Fibroblast of villous mesenchyme (primary cell): ENCODE results near the gene DHX35. TPM values are rescaled to one million over a fixed set of nuclear protein-coding genes. Genes with fewer than 3 reads are reported as not detected.

Source experiments
- DNase-seq: peaks from one replicate; pipeline ENCODE4 v3.0.0-alpha.2; 2010; ENCODE audit warnings: low read depth
- H3K4me3 ChIP-seq: 2 replicates; pipeline ENCODE4 v1.5.1; 2011; ENCODE audit warnings: low read depth, mild to moderate bottlenecking, low read length
- total RNA-seq: library from RNA; depleted of rRNA; stranded (reverse); fragments of >200 nt; gene quantifications from 2 replicates; pipeline ENCODE4 v1.2.3, GENCODE V29; 2012
- TF ChIP-seq, protein P1 (sequence below): IDR thresholded peaks from 2 replicates; pipeline ENCODE4 v1.5.1; 2012; ENCODE audit warnings: low read depth, mild to moderate bottlenecking, low read length; ENCODE audit not compliant: insufficient read depth

DHX35 gene
- total RNA-seq, 1 donor: 12.5 TPM

DNA sequence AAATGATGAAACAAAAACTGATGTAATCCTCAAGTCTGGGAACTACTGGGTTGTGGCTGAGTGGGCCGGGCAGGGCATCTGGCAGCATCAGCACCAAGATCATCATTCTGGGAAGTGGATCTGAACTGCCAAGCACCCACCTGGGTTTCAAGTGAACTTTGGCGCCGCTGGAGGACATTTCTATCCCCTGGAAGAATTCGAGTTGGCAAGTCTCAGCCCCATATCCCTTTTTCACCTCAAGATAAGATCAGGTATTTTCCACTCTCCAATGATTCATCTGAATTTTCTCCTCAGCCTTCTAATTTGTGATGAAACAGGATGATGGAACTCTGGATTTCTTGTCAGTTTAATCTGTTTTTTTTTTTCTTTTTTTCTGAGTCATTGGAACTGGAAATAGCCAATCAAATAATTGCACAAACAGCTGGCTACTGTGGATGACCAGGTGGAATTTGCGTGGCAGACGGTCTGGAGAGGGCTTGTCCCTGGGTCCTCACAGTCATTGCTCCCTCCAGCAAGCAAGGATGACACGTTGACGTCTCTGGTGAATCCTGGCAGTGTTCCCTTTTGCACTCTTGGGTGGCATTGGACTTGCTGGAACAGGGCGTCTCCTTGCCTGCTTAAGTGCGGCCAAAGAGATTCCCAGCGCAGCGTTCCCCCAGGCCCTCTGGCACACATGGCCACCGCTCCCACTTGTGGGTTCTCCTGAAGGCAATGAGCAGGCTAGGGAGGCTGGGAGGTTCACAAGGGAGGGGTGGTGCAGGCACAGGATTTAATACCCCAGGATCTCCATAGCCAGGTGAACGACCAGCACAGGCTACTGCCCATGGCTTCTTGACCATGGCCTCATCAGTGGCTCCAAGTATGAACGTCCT lies 80.4 kb downstream of the DHX35 start:
- no peak overlapping the region for H3K4me3 ChIP-seq
- DNase-seq: peak; percentile 25
- TF ChIP-seq, protein P1, sequence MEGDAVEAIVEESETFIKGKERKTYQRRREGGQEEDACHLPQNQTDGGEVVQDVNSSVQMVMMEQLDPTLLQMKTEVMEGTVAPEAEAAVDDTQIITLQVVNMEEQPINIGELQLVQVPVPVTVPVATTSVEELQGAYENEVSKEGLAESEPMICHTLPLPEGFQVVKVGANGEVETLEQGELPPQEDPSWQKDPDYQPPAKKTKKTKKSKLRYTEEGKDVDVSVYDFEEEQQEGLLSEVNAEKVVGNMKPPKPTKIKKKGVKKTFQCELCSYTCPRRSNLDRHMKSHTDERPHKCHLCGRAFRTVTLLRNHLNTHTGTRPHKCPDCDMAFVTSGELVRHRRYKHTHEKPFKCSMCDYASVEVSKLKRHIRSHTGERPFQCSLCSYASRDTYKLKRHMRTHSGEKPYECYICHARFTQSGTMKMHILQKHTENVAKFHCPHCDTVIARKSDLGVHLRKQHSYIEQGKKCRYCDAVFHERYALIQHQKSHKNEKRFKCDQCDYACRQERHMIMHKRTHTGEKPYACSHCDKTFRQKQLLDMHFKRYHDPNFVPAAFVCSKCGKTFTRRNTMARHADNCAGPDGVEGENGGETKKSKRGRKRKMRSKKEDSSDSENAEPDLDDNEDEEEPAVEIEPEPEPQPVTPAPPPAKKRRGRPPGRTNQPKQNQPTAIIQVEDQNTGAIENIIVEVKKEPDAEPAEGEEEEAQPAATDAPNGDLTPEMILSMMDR: no peak

DNA sequence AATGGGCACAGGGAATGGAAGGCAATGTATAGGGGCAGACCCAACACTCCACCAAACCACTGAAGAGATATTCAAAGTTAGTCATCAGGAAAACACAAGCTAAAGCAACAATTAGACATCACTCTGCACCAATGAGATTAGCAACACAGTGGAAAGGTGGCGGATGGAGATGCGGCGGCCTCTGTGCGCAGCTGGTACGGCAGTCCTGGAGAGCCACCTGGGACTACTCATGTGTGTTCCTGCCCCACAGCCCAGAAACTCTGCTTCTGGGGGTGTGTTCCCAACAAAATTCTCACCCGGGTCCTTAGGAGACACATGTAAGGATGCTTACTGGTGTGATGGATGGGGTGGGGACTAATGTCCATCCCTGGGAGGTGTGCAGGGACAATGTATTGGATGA lies 82.4 kb downstream of the DHX35 start:
- TF ChIP-seq, protein P1: no peak
- no peak for DNase-seq
- no peak overlapping the region for H3K4me3 ChIP-seq

GRCh38 chr20:39045676-39046075 lies 83.5 kb downstream of the DHX35 start:
- TF ChIP-seq, protein P1: no peak
- DNase-seq: no peak
- no peak overlapping the region for H3K4me3 ChIP-seq

GRCh38 chr20:39047417-39047985 lies 85.4 kb downstream of the DHX35 start:
- TF ChIP-seq, protein P1: no peak
- H3K4me3 ChIP-seq: no peak overlapping the region
- DNase-seq: no peak

GRCh38 chr20:39048000-39048696 lies 86.0 kb downstream of the DHX35 start:
- TF ChIP-seq, protein P1: peak; percentile 99
- DNase-seq: peak; percentile 75
- H3K4me3 ChIP-seq: no peak overlapping the region

DNA sequence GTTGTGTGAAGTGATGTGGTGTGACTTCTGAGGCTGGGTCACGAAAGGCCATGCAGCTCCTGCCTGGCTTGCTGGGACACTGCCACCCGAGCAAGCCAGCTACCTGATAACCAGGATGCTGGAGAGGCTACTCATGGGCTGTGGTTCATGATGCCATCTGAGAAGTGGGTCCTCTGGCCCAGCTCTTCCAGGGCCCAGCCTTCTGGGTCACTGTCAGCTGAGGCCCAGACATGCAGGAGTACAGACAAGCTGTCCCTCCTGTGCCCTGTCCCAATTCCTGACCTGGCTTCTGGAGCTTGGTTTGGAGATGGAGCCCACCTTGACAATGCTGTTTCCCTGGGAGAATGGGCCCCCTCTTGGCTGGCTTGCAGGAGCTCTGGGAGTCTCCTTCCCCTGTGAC lies 87.0 kb downstream of the DHX35 start:
- TF ChIP-seq, protein P1: no peak
- no peak for DNase-seq

More for the DNA sequence above, 87.0 kb downstream of the DHX35 start:
- H3K4me3 ChIP-seq: no peak overlapping the region
